PFSK-1 (cell line): ENCODE results near the gene SEPTIN1.

Experiments used
- POLR2AphosphoS5 ChIP-seq: IDR thresholded peaks from 2 replicates; pipeline ENCODE4 v1.6.1; 2012; ENCODE audit warnings: low read depth, mild to moderate bottlenecking, control low read depth, low read length, moderate library complexity
- SIN3A ChIP-seq: IDR thresholded peaks from 2 replicates; pipeline ENCODE4 v1.6.1; 2012; ENCODE audit warnings: mild to moderate bottlenecking, low read length, moderate library complexity, borderline replicate concordance; ENCODE audit not compliant: insufficient read depth
- TAF1 ChIP-seq: IDR thresholded peaks from 2 replicates; pipeline ENCODE4 v1.6.1; 2012; ENCODE audit warnings: low read length, control low read depth, borderline replicate concordance; ENCODE audit not compliant: insufficient read depth
- TF ChIP-seq, protein P1 (sequence below), 2 experiments: IDR thresholded peaks; 2 replicates each; pipeline versions ENCODE4 v1.6.1 to v1.8.0; 2011 to 2012; ENCODE audit warnings: low read depth in 2 of 2, low read length in 2 of 2, control low read depth in 1 of 2, inconsistent platforms in 1 of 2, mild to moderate bottlenecking in 1 of 2, moderate library complexity in 1 of 2; ENCODE audit not compliant: insufficient read depth in 1 of 2

- TF ChIP-seq, protein P1, sequence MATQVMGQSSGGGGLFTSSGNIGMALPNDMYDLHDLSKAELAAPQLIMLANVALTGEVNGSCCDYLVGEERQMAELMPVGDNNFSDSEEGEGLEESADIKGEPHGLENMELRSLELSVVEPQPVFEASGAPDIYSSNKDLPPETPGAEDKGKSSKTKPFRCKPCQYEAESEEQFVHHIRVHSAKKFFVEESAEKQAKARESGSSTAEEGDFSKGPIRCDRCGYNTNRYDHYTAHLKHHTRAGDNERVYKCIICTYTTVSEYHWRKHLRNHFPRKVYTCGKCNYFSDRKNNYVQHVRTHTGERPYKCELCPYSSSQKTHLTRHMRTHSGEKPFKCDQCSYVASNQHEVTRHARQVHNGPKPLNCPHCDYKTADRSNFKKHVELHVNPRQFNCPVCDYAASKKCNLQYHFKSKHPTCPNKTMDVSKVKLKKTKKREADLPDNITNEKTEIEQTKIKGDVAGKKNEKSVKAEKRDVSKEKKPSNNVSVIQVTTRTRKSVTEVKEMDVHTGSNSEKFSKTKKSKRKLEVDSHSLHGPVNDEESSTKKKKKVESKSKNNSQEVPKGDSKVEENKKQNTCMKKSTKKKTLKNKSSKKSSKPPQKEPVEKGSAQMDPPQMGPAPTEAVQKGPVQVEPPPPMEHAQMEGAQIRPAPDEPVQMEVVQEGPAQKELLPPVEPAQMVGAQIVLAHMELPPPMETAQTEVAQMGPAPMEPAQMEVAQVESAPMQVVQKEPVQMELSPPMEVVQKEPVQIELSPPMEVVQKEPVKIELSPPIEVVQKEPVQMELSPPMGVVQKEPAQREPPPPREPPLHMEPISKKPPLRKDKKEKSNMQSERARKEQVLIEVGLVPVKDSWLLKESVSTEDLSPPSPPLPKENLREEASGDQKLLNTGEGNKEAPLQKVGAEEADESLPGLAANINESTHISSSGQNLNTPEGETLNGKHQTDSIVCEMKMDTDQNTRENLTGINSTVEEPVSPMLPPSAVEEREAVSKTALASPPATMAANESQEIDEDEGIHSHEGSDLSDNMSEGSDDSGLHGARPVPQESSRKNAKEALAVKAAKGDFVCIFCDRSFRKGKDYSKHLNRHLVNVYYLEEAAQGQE (IDR thresholded peaks at IDR 0.05; ENCODE audit: insufficient read depth in 1 of 2, low read depth in 2 of 2, low read length in 2 of 2), result no peak
- TF ChIP-seq TAF1 (no peak), POLR2AphosphoS5 (no peak), SIN3A (no peak)
These were observed 34.2 kb downstream of the SEPTIN1 start for GRCh38 chr16:30348113-30348512.
